GM18873 (cell line): ENCODE data around the gene TK1.

Experiments used
- ATAC-seq: cut with Tn5 transposase; IDR thresholded peaks from one replicate; pipeline ENCODE4 v1.9.1; 2021; ENCODE audit warnings: mild to moderate bottlenecking, moderate library complexity, moderate number of reproducible peaks; ENCODE audit not compliant: unreplicated experiment, low FRiP score

Gene TK1

DNA sequence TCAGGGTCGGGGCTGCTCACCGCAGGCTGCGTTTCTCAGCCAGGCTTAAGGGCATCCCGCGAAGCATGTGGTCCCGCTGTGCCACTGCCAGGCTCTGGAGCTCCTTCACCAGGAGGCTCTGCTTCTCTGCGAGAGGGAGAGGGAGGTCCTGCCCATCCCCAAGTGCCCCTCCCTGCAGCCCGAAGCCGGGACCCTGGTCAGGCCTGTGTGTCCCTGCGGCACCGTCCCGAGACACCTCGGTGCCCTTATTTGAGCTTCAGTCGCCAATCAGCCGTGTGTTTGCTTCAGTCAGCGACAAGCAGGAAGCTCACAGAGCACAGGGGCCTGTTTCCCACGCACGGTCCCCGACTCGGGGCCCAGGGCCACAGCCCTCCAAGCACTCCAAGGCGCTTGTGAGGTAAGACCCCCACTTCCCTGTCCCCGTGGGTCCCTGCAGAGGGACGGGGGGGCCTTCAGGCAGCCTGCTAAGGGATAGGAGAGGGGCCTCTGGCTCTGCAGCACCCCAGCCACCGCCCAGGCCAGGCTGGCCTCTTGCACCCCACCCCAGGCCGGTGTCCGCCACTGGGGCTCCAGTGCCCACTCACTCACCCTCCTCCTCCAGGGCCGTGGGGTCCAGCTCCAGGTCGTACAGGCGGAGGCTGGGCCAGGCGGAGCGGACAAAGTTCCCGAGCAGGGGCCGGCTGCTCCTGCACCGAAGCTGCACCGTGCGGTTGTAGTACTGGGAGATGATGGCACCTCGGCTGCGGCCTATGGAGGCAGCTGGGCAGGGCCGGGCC lies 61.5 kb downstream of the TK1 start:
- no peak for ATAC-seq

DNA sequence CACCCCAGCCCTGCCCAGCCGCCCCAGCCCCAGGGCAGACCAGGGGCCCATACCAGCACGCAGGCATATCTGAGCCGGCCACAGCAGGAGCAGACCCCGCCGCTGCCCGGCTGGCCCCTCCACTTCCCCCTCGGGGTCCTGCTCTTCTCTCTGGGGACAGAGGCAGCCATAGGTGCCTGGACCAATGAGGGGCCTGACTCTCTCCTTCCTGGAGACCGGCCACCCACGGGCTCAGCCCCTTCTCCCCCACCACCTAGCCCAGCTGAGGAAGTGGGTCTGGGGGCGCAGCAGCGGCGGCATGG lies 62.1 kb downstream of the TK1 start:
- ATAC-seq = no peak
